Activated naive CD4-positive, alpha-beta T cell treated with anti-CD3 and anti-CD28 coated beads, Interleukin-2, amount 50 U/mL, for 72 hours (primary cell): ENCODE results near the gene ADAMTSL2. TPM values are rescaled to one million over a fixed set of nuclear protein-coding genes. Genes with fewer than 3 reads are reported as not detected.

Experiments
- ATAC-seq, 2 donors: fragments of 150-1000 bp; cut with Tn5 transposase; 2 replicates each; pipeline ENCODE4 v1.10.0; 2021; ENCODE audit warnings: mild to moderate bottlenecking in 2 of 2, moderate library complexity in 2 of 2
- DNase-seq, 2 donors: peaks; one replicate each; pipeline ENCODE4 v3.0.0; 2021 to 2022; ENCODE audit warnings: low spot score in 2 of 2
- H3K27ac Mint-ChIP-seq, 2 donors: one replicate each; pipeline ENCODE4 v1.8.0; 2022; ENCODE audit warnings: mild to moderate bottlenecking in 2 of 2, mixed read lengths in 2 of 2
- H3K36me3 Mint-ChIP-seq, 2 donors: one replicate each; pipeline ENCODE4 v1.8.0; 2022; ENCODE audit warnings: mixed read lengths in 2 of 2
- H3K9me3 Mint-ChIP-seq, 2 donors: one replicate each; pipeline ENCODE4 v1.8.0; 2022; ENCODE audit warnings: mixed read lengths in 2 of 2
- total RNA-seq, 2 donors: library from RNA; stranded (reverse); gene quantifications; one replicate each; pipeline ENCODE4 v1.2.3, GENCODE V29; 2022

Gene ADAMTSL2
- total RNA-seq, 2 donors from 2014 or later = 0.11 to 1.2 TPM

GRCh38 chr9:133495327-133496293, 38.9 kb upstream of the ADAMTSL2 start:
- Mint-ChIP-seq H3K36me3 (no peaks in the 10 kb centered on the region), H3K27ac (no peak overlapping the region), H3K9me3 (no peaks in the 10 kb centered on the region)
- no peak for ATAC-seq
- DNase-seq = no peak

DNA sequence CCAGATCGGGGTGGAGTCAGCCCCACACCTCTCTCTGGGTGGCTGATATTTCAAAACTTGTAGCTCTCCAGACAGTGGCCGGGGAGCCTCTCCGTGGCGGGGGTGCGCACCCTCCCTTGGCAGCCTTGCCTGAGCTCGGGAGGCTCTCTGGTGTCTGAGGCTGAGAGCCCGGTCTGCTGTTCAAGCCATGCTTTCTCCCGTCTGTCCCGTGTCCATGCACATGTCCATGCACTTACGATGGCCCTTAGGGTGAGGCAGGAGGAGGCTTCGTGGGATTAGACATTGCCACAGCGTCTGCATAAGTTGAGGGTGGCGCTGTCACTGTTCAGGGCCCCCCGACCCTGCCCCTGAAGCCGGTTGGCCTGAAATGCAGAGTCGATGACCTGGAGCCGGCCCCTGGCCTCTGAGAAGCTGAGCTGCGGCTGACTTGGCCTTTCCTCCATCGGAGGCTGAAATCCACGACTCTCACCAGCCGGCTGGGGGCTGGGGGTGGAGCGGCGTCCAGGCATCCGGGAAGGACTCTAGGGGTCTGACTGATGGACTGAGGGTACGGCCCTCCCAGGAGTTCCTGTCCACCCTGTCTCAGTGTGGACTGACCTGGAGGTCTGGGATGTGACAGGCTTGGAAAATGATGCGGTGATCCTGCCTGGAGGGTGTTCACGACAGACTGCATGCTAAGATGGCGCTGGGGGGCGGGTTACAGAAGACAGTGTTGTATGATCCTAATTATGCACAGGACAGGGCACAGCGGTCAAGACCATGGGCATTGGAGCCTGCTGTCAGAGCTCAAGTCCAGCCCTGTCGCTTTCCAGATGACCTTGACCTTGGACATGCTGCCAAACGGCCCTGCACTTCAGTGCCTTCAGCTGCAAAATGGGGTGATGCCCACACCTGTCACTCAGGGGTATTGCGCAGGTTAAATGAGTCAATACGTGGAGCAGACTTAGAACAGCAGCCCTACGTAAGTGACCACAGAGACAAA, 37.4 kb upstream of the ADAMTSL2 start:
- H3K36me3 Mint-ChIP-seq = peaks cover 12 to 14% of the 10 kb centered on the region in 2 donors
- H3K27ac Mint-ChIP-seq = no peak overlapping the region
- no peak for DNase-seq
- peaks cover 3 to 10% of the 10 kb centered on the region in 2 donors for H3K9me3 Mint-ChIP-seq
- ATAC-seq = no peak

GRCh38 chr9:133499132-133499891, 35.2 kb upstream of the ADAMTSL2 start:
- DNase-seq (no peak), ATAC-seq (no peak)
- Mint-ChIP-seq H3K9me3 (peaks cover 7 to 16% of the 10 kb centered on the region in 2 donors), H3K27ac (no peak overlapping the region), H3K36me3 (peaks cover 16 to 19% of the 10 kb centered on the region in 2 donors)

DNA sequence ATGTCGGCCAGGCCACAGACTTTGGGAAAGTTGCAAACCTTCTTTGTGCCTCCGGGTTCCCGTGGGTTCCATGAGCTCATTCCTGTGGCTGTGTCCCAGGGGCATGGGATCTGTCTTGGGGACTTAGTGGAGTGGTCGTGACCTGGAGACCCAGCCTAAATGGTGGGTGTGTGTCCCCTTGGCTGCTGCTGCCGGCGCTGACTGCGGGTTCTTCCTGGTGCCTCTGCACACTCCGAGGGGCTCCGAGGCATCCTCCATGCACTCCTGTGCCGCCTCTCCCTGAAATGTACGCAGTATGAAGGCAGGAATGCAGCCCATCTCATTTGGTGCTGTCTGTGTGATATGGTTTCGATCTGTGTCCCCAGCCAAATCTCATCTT, 34.6 kb upstream of the ADAMTSL2 start:
- Mint-ChIP-seq H3K27ac (no peak overlapping the region), H3K36me3 (peaks cover 16 to 19% of the 10 kb centered on the region in 2 donors), H3K9me3 (peaks cover 7 to 16% of the 10 kb centered on the region in 2 donors)
- DNase-seq (no peak), ATAC-seq (no peak)

DNA sequence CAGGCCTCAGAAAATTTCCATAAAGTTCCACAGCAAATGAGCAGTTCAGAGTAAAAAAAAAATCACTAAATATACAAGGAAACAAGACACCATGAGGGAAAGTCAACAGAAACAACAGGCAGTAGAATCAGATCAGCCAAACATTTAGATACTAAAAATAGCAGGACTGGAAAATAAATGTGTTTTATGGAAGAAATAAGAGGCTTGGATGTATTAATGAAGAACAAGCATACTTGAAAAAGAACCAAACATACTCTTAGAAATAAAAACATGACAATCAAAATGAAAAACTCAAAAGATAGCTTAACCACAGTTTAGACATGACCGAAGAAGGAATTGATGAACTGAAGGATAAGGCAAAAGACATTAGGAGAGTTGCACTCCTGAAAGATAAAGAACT, 32.4 kb upstream of the ADAMTSL2 start:
- Mint-ChIP-seq H3K9me3 (peaks cover 7 to 16% of the 10 kb centered on the region in 2 donors), H3K27ac (no peak overlapping the region), H3K36me3 (peaks cover 16 to 19% of the 10 kb centered on the region in 2 donors)
- no peak for DNase-seq
- no peak for ATAC-seq

- peaks cover 16 to 19% of the 10 kb centered on the region in 2 donors for H3K36me3 Mint-ChIP-seq
- peaks cover 7 to 16% of the 10 kb centered on the region in 2 donors for H3K9me3 Mint-ChIP-seq
- no peak for ATAC-seq
- no peak for DNase-seq
- peak overlapping the region in 1 of 2 donors; percentile 36 for H3K27ac Mint-ChIP-seq
These were observed 29.2 kb upstream of the ADAMTSL2 start for GRCh38 chr9:133505186-133505830.

DNA sequence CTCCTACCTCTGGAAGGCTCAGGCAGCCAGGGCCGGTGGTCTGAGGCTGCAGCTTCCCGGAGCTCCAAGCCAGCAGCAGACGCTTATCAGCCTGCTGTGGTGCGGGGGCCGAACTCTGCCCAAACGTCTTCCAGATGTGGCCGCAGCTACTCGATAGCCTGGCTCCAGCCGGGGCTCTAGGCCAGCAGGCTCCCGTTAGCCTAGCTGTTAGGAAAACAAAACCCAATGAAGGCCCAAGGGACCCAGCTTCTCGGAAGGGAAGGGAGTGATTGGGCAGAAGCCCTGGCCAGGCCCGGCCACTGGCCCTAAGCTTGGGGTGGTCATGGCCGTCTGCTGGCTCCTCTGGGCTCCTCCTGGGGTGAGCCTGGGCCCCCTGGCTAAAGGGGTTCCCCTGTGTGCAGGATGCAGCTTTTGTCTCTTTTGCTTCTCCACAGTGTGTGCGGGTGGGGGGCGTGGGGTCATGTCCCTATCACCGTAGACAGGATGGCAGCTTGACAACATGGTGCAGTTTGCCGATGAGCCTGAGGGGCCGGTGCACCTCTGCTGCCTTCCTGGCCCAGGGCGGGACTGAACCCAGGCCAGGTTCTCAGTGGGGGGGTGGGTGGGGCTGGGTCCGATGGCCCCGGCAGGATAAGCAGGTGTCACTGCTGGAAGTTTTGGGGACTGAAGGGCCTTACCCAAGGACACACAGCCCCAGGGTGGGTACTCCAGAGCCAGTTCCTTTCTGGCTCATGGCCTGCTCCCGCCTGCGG, 28.4 kb upstream of the ADAMTSL2 start:
- Mint-ChIP-seq H3K36me3 (peaks cover 15 to 16% of the 10 kb centered on the region in 2 donors), H3K9me3 (peaks cover 7 to 15% of the 10 kb centered on the region in 2 donors), H3K27ac (no peak overlapping the region)
- ATAC-seq (no peak), DNase-seq (no peak)

- ATAC-seq (no peak), DNase-seq (no peak)
- peaks cover 7 to 9% of the 10 kb centered on the region in 2 donors for H3K9me3 Mint-ChIP-seq
- H3K27ac Mint-ChIP-seq = no peak overlapping the region
- peaks cover 9 to 10% of the 10 kb centered on the region in 2 donors for H3K36me3 Mint-ChIP-seq
These were observed 27.9 kb upstream of the ADAMTSL2 start for GRCh38 chr9:133506653-133507038.

DNA sequence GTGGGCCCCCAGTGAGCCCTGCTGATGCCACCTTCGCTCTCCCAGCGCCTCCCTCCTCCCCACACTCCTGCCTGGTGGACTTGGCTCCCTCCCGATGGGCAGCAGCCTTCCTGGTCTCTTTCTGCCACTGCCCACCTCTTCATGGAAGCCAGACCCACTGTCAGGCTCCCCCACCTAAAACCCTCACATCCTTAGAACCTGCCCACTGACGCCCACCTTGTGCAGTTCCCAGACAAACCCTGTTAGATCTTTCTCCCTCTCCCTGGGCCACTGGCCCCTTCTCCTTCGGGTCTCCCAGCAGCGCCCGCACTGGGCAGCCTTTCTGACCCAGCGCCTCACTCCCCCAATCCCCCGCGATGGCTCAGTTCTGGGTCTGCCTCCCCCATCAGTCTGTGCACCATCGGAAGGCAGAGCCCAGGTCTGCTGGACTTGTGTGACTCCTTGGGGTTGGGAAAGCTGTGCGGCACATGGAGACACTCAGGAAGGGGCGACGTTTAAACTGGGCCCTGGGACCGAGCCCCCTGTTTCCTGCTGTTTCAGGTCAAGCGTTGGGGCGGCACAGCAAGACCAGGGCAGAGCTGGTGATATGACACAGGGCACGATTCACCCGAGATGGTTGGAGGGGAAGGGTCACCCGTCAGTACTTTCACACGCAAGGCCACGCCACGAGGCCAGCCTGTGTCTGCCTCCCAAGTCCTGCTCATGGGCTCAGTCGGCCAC, 27.1 kb upstream of the ADAMTSL2 start:
- H3K36me3 Mint-ChIP-seq = peaks cover 1 to 2% of the 10 kb centered on the region in 2 donors
- H3K27ac Mint-ChIP-seq = no peak overlapping the region
- no peak for DNase-seq
- peaks cover 1 to 3% of the 10 kb centered on the region in 2 donors for H3K9me3 Mint-ChIP-seq
- no peak for ATAC-seq

DNA sequence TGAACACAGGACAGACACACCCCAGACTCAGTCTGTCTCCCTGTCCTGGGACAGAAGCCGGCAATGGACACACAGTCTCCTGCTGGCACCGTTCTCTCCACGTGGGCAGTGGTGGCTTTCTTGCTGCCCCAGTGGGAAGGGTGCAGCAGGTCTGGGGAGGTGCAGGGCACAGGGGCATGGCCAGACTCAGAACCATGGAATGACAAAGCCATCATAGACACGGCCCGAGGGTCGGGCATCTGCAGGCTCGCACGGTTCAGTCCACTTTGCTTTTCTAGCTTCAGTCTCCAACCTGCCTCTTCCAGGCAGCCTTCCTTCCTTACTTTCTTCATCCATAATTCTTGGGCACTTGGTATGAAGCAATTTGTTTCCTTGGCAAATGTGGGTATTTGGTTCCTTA, 26.5 kb upstream of the ADAMTSL2 start:
- DNase-seq (no peak), ATAC-seq (no peak)
- Mint-ChIP-seq H3K9me3 (no peaks in the 10 kb centered on the region), H3K36me3 (no peaks in the 10 kb centered on the region), H3K27ac (no peak overlapping the region)

DNA sequence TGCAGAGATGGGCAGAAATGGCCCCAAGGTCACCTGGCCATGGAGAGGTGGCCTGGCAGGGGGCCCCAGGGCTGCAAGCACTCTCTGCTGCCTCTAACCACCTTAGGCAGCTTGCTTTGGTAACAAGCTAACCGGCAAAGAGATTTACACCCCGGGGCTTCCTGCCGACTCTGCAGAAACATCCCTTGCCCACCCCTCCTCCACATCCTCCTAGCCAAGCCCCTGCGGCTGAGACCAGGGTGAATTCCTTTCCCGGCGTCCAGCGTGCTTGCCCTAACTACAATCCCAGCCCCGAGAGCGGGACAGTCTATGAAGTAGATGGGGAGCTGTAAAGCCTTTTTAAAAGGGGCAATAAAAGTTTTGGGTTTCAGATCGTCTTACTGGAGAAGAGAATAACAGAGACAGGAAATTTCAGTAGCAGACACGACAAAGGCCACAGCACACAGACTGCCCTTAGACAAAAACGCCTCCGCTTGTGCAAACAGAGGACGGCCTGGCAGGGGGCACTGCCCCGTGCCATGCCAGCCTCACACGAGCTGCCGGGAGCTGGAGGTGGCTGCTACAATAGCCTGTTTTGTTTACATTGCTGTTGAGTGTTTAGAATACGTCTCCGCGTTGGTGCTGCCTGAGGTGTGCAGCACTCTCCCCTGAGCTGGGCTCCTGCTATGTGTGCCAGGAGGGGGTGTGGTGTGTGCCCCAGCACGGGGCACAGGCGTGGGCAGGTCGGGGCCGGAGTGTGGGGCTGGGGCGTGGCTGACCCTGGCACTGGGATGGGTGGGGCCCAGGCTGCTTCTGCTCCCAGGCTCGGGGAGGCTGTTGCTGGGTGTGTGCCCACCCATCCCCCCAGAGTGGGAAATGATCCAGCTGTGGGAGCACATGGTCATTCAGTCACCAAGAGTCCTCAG, 25.1 kb upstream of the ADAMTSL2 start:
- Mint-ChIP-seq H3K9me3 (no peaks in the 10 kb centered on the region), H3K36me3 (no peaks in the 10 kb centered on the region), H3K27ac (peak overlapping the region; percentile 18 to 74)
- peak; percentile 46 to 52 for ATAC-seq
- DNase-seq = no peak

- no peak overlapping the region for H3K27ac Mint-ChIP-seq
These were observed 23.5 kb upstream of the ADAMTSL2 start for GRCh38 chr9:133510926-133511505.

DNA sequence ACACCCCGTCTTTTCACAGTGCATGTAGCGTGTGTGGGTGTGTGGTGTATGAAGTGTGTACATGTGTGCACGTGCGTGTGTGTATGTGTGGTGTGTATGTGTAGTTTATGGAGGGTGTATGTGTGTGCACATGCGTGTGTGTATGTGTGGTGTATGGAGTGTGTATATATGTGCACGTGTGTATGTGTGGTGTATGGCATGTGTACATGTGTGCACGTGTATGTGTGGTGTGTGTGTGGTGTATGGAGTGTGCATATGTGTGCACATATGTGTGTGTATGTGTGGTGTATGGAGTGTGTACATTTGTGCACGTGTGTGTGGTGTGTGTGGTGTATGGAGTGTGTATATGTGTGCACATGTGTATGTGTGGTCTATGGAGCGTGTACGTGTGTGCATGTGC, 22.9 kb upstream of the ADAMTSL2 start:
- no peak for DNase-seq
- H3K27ac Mint-ChIP-seq = no peak overlapping the region
- H3K36me3 Mint-ChIP-seq = no peaks in the 10 kb centered on the region
- no peaks in the 10 kb centered on the region for H3K9me3 Mint-ChIP-seq
- no peak for ATAC-seq

More at GRCh38 chr9:133510926-133511505, 23.5 kb upstream of the ADAMTSL2 start:
- no peaks in the 10 kb centered on the region for H3K9me3 Mint-ChIP-seq
- ATAC-seq = no peak
- no peak for DNase-seq
- no peaks in the 10 kb centered on the region for H3K36me3 Mint-ChIP-seq
